Neural progenitor cell (in vitro differentiated cells): ENCODE results near the gene PTOV1. TPM values are rescaled to one million over a fixed set of nuclear protein-coding genes. Genes with fewer than 3 reads are reported as not detected.

ENCODE experiments used
- DNase-seq: peaks from one replicate; pipeline ENCODE4 v3.0.0-alpha.2; 2016; ENCODE audit warnings: low spot score
- H2AFZ ChIP-seq: fragments of 200-600 bp; sonication (generic); replicated peaks from 2 replicates; pipeline ENCODE4 v1.6.1; 2016; ENCODE audit warnings: antibody characterized with exemption
- H3F3A ChIP-seq: fragments of 200-600 bp; sonication (generic); 2 replicates; pipeline ENCODE4 v1.6.1; 2016; ENCODE audit warnings: antibody characterized with exemption, low read depth
- H3K27ac ChIP-seq: fragments of 200-600 bp; sonication (generic); 2 replicates; pipeline ENCODE4 v1.5.1; 2016; ENCODE audit warnings: mild to moderate bottlenecking
- H3K27me3 ChIP-seq: fragments of 200-600 bp; sonication (generic); 2 replicates; pipeline ENCODE4 v1.6.1; 2016; ENCODE audit warnings: mild to moderate bottlenecking, moderate library complexity
- H3K36me3 ChIP-seq: fragments of 200-600 bp; sonication (generic); 2 replicates; pipeline ENCODE4 v1.5.1; 2016
- H3K4me1 ChIP-seq: fragments of 200-600 bp; sonication (generic); 2 replicates; pipeline ENCODE4 v1.6.1; 2016; ENCODE audit warnings: mixed run types
- H3K4me2 ChIP-seq: fragments of 200-600 bp; sonication (generic); 2 replicates; pipeline ENCODE4 v1.6.1; 2016
- H3K4me3 ChIP-seq: fragments of 200-600 bp; sonication (generic); 2 replicates; pipeline ENCODE4 v1.5.1; 2016
- H3K79me2 ChIP-seq: fragments of 200-600 bp; sonication (generic); 2 replicates; pipeline ENCODE4 v1.6.1; 2016; ENCODE audit warnings: low read depth
- H3K9ac ChIP-seq: fragments of 200-600 bp; sonication (generic); 2 replicates; pipeline ENCODE4 v1.6.1; 2016
- H3K9me3 ChIP-seq: fragments of 200-600 bp; sonication (generic); 2 replicates; pipeline ENCODE4 v1.5.1; 2016; ENCODE audit warnings: low read depth
- H4K20me1 ChIP-seq: fragments of 200-600 bp; sonication (generic); 2 replicates; pipeline ENCODE4 v1.6.1; 2016; ENCODE audit warnings: low read depth
- H3K27ac Mint-ChIP-seq: 3 replicates; pipeline ENCODE4 v1.8.0; 2021; ENCODE audit warnings: mixed read lengths
- H3K27me3 Mint-ChIP-seq: 2 replicates; pipeline ENCODE4 v1.8.0; 2022; ENCODE audit warnings: low read depth, mild to moderate bottlenecking, inconsistent platforms, moderate library complexity, mixed read lengths; ENCODE audit not compliant: insufficient read depth
- H3K36me3 Mint-ChIP-seq: 3 replicates; pipeline ENCODE4 v1.8.0; 2021; ENCODE audit warnings: mixed read lengths
- H3K4me1 Mint-ChIP-seq: 3 replicates; pipeline ENCODE4 v1.8.0; 2021; ENCODE audit warnings: mixed read lengths
- H3K4me3 Mint-ChIP-seq: 3 replicates; pipeline ENCODE4 v1.8.0; 2021; ENCODE audit warnings: mild to moderate bottlenecking, moderate library complexity, mixed read lengths
- H3K9me3 Mint-ChIP-seq: 3 replicates; pipeline ENCODE4 v1.8.0; 2020; ENCODE audit warnings: mixed read lengths
- CTCF ChIP-seq: fragments of 200-600 bp; sonication (generic); IDR thresholded peaks from 2 replicates; pipeline ENCODE4 v1.5.1; 2017; ENCODE audit warnings: antibody characterized with exemption, mild to moderate bottlenecking
- EZH2 ChIP-seq: fragments of 200-600 bp; sonication (generic); IDR thresholded peaks from 2 replicates; pipeline ENCODE4 v1.6.1; 2017; ENCODE audit warnings: antibody characterized with exemption, mild to moderate bottlenecking, moderate library complexity
- EZH2phosphoT487 ChIP-seq: fragments of 200-600 bp; sonication (generic); IDR thresholded peaks from 2 replicates; pipeline ENCODE4 v1.6.1; 2017; ENCODE audit warnings: antibody characterized with exemption
- total RNA-seq: library from RNA; depleted of rRNA; stranded (reverse); fragments of >200 nt; gene quantifications from 2 replicates; pipeline ENCODE4 v1.2.3, GENCODE V29; 2015; ENCODE audit warnings: low replicate concordance

Gene PTOV1
- total RNA-seq, 1 donor from 2014 or later: 63.5 TPM

GRCh38 chr19:49833599-49833998, 17.4 kb upstream of the PTOV1 start:
- peaks cover 4% of the 10 kb centered on the region for H3K27me3 Mint-ChIP-seq
- H4K20me1 ChIP-seq: peaks cover 12% of the 10 kb centered on the region
- H3K4me2 ChIP-seq: no peak overlapping the region
- H3F3A ChIP-seq: no peaks in the 10 kb centered on the region
- no peak overlapping the region for H3K27ac Mint-ChIP-seq
- H3K27ac ChIP-seq: no peak overlapping the region
- H3K27me3 ChIP-seq: no peaks in the 10 kb centered on the region
- H3K4me3 Mint-ChIP-seq: no peak overlapping the region
- no peak overlapping the region for H2AFZ ChIP-seq
- no peak for DNase-seq
- H3K4me3 ChIP-seq: no peak overlapping the region
- peaks cover 32% of the 10 kb centered on the region for H3K36me3 Mint-ChIP-seq
- no peaks in the 10 kb centered on the region for H3K9me3 ChIP-seq
- no peaks in the 10 kb centered on the region for H3K4me1 Mint-ChIP-seq
- no peak overlapping the region for H3K9ac ChIP-seq
- H3K79me2 ChIP-seq: no peaks in the 10 kb centered on the region
- H3K4me1 ChIP-seq: no peaks in the 10 kb centered on the region
- no peaks in the 10 kb centered on the region for H3K36me3 ChIP-seq
- TF ChIP-seq CTCF (no peak), EZH2phosphoT487 (no peak), EZH2 (no peak)
- no peaks in the 10 kb centered on the region for H3K9me3 Mint-ChIP-seq

- H3K36me3 Mint-ChIP-seq: peaks cover 49% of the 10 kb centered on the region
- Histone ChIP-seq H3K4me2 (no peak overlapping the region), H3F3A (no peaks in the 10 kb centered on the region), H3K79me2 (no peaks in the 10 kb centered on the region), H2AFZ (no peak overlapping the region), H3K9me3 (no peaks in the 10 kb centered on the region), H3K4me3 (no peak overlapping the region), H3K9ac (no peak overlapping the region), H3K4me1 (no peaks in the 10 kb centered on the region), H3K36me3 (no peaks in the 10 kb centered on the region), H3K27me3 (no peaks in the 10 kb centered on the region), H4K20me1 (peaks cover 8% of the 10 kb centered on the region), H3K27ac (no peak overlapping the region)
- H3K4me3 Mint-ChIP-seq: no peak overlapping the region
- DNase-seq: no peak
- H3K4me1 Mint-ChIP-seq: peaks cover 2% of the 10 kb centered on the region
- no peak overlapping the region for H3K27ac Mint-ChIP-seq
- peaks cover 2% of the 10 kb centered on the region for H3K27me3 Mint-ChIP-seq
- TF ChIP-seq EZH2phosphoT487 (no peak), CTCF (no peak), EZH2 (no peak)
- no peaks in the 10 kb centered on the region for H3K9me3 Mint-ChIP-seq
Measured at GRCh38 chr19:49835562-49835961, 15.4 kb upstream of the PTOV1 start.

- Histone ChIP-seq H4K20me1 (peaks cover 8% of the 10 kb centered on the region), H3K79me2 (no peaks in the 10 kb centered on the region), H3K9me3 (no peaks in the 10 kb centered on the region), H2AFZ (no peak overlapping the region), H3K36me3 (no peaks in the 10 kb centered on the region), H3K27ac (no peak overlapping the region), H3F3A (no peaks in the 10 kb centered on the region), H3K4me3 (no peak overlapping the region), H3K4me1 (no peaks in the 10 kb centered on the region), H3K9ac (no peak overlapping the region), H3K4me2 (no peak overlapping the region), H3K27me3 (no peaks in the 10 kb centered on the region)
- peaks cover 51% of the 10 kb centered on the region for H3K36me3 Mint-ChIP-seq
- H3K4me3 Mint-ChIP-seq: no peak overlapping the region
- no peak for TF ChIP-seq CTCF
- no peak for DNase-seq
- no peak overlapping the region for H3K27ac Mint-ChIP-seq
- no peaks in the 10 kb centered on the region for H3K9me3 Mint-ChIP-seq
- H3K4me1 Mint-ChIP-seq: peaks cover 2% of the 10 kb centered on the region
- H3K27me3 Mint-ChIP-seq: peaks cover 2% of the 10 kb centered on the region
Measured at GRCh38 chr19:49836176-49837008, 14.6 kb upstream of the PTOV1 start.
